Naive thymus-derived CD4-positive, alpha-beta T cell (primary cell): Measurements from ENCODE around the gene XXYLT1. TPM values are rescaled to one million over a fixed set of nuclear protein-coding genes. Genes with fewer than 3 reads are reported as not detected.
"Not testable (repeated sequence)": the region's sequence is repeated elsewhere in the genome, so short reads cannot be mapped to it uniquely, and the experiment has no call there.

Experiments
- ATAC-seq: fragments of 150-1000 bp; cut with Tn5 transposase; 2 replicates; pipeline ENCODE4 v1.10.0; 2021; ENCODE audit warnings: mild to moderate bottlenecking, moderate library complexity
- CTCF ChIA-PET: fragments of 350-600 bp; sonication (Branson Sonifier 250); formaldehyde crosslinking; loops from one replicate; lab custom pipeline; 2021; ENCODE audit warnings: antibody characterized with exemption; lab: Charles Lee
- POLR2A ChIA-PET: fragments of 350-600 bp; sonication (Branson Sonifier 250); formaldehyde crosslinking; loops from one replicate; lab custom pipeline; 2021; ENCODE audit warnings: antibody characterized with exemption, inconsistent platforms; lab: Charles Lee
- DNase-seq, 9 donors: peaks; one replicate each; pipeline versions ENCODE4 v3.0.0 to v3.0.0-alpha.2; 2020 to 2022; ENCODE audit warnings: mixed read lengths in 1 of 9
- H3K27ac ChIP-seq: one replicate; pipeline ENCODE4 v1.7.0; 2013; ENCODE audit warnings: mild to moderate bottlenecking, low read depth, low read length, moderate library complexity
- H3K27me3 ChIP-seq, 2 donors: one replicate each; pipeline ENCODE4 v1.7.0; 2013; ENCODE audit warnings: low read length in 2 of 2, mild to moderate bottlenecking in 2 of 2, moderate library complexity in 2 of 2; ENCODE audit not compliant: control insufficient read depth in 2 of 2, insufficient read depth in 2 of 2
- H3K36me3 ChIP-seq, 3 experiments: 1 replicate in 2 of 3; 2 replicates in 1 of 3; pipeline ENCODE4 v1.7.0; 2013; ENCODE audit warnings: low read length in 3 of 3, mild to moderate bottlenecking in 3 of 3, moderate library complexity in 1 of 3; ENCODE audit not compliant: insufficient read depth in 3 of 3, control insufficient read depth in 2 of 3
- H3K4me1 ChIP-seq, 2 donors: one replicate each; pipeline ENCODE4 v1.7.0; 2013; ENCODE audit warnings: low read length in 2 of 2, mild to moderate bottlenecking in 2 of 2, moderate library complexity in 1 of 2; ENCODE audit not compliant: control insufficient read depth in 2 of 2, insufficient read depth in 2 of 2
- H3K4me3 ChIP-seq: 2 replicates; pipeline ENCODE4 v1.7.0; 2013; ENCODE audit warnings: mild to moderate bottlenecking, low read length
- H3K9me3 ChIP-seq, 3 experiments: 1 replicate in 2 of 3; 2 replicates in 1 of 3; pipeline ENCODE4 v1.7.0; 2013; ENCODE audit warnings: low read length in 3 of 3; ENCODE audit not compliant: control insufficient read depth in 2 of 3
- H3K27ac Mint-ChIP-seq, 9 donors: one replicate each; pipeline ENCODE4 v1.8.0; 2020 to 2022; ENCODE audit warnings: mixed read lengths in 9 of 9, mild to moderate bottlenecking in 8 of 9, moderate library complexity in 5 of 9, inconsistent platforms in 2 of 9
- H3K27me3 Mint-ChIP-seq, 5 donors: one replicate each; pipeline ENCODE4 v1.8.0; 2021 to 2022; ENCODE audit warnings: mixed read lengths in 5 of 5, mild to moderate bottlenecking in 1 of 5
- H3K36me3 Mint-ChIP-seq, 5 donors: one replicate each; pipeline ENCODE4 v1.8.0; 2020 to 2022; ENCODE audit warnings: mixed read lengths in 5 of 5, mild to moderate bottlenecking in 3 of 5, inconsistent platforms in 1 of 5
- H3K4me1 Mint-ChIP-seq, 7 donors: one replicate each; pipeline ENCODE4 v1.8.0; 2020 to 2022; ENCODE audit warnings: mixed read lengths in 7 of 7, mild to moderate bottlenecking in 3 of 7, inconsistent platforms in 1 of 7
- H3K4me3 Mint-ChIP-seq, 10 donors: one replicate each; pipeline ENCODE4 v1.8.0; 2020 to 2022; ENCODE audit warnings: mild to moderate bottlenecking in 10 of 10, mixed read lengths in 10 of 10, moderate library complexity in 6 of 10, inconsistent platforms in 2 of 10
- H3K9me3 Mint-ChIP-seq, 11 donors: one replicate each; pipeline ENCODE4 v1.8.0; 2020 to 2022; ENCODE audit warnings: mixed read lengths in 11 of 11, mild to moderate bottlenecking in 4 of 11, inconsistent platforms in 1 of 11, moderate library complexity in 1 of 11
- intact Hi-C, 2 donors: fragments of 100-400 bp; cut with micrococcal nuclease; formaldehyde crosslinking; loops; one replicate each; pipeline ENCODE4 v1.15.1; 2023
- polyA plus RNA-seq, 2 donors: library from polyadenylated mRNA; unstranded; fragments of 300-500 nt; fragmentation: Illumina TruSeq; gene quantifications; one replicate each; pipeline ENCODE4 v1.2.3, GENCODE V29; 2021
- total RNA-seq, 6 experiments: library from RNA in 5 of 6; stranded (reverse) in 5 of 6; gene quantifications; 1 replicate in 5 of 6; 2 replicates in 1 of 6; pipeline ENCODE4 v1.2.3 and lab custom pipeline; 2021 to 2026

Gene XXYLT1
- total and polyA plus RNA-seq, 7 experiments from 2014 or later, result 4.1 to 11.7 (median 7.2) TPM

- peaks cover 0 to 18% (median 13%) of the 10 kb centered on the region in 11 donors for H3K9me3 Mint-ChIP-seq
Observed at GRCh38 chr3:195194559-195195206, 76.3 kb downstream of the XXYLT1 start.

GRCh38 chr3:195191580-195191979 is 79.4 kb downstream of the XXYLT1 start:
- Histone ChIP-seq H3K4me3 (no peak overlapping the region), H3K27ac (no peak overlapping the region), H3K36me3 (no peaks in the 10 kb centered on the region), H3K27me3 (no peaks in the 10 kb centered on the region), H3K4me1 (no peaks in the 10 kb centered on the region), H3K9me3 (peaks cover 0 to 5% (median 0%) of the 10 kb centered on the region in 3 experiments)
- no peak overlapping the region for H3K27ac Mint-ChIP-seq
- no peak for ATAC-seq
- no peak overlapping the region for H3K4me3 Mint-ChIP-seq
- H3K4me1 Mint-ChIP-seq, result peaks cover 7 to 15% (median 10%) of the 10 kb centered on the region in 7 donors
- peaks cover 0 to 6% (median 0%) of the 10 kb centered on the region in 5 donors for H3K27me3 Mint-ChIP-seq
- intact Hi-C loops, result no loop called here
- H3K9me3 Mint-ChIP-seq, result peaks cover 0 to 22% (median 14%) of the 10 kb centered on the region in 11 donors
- ChIA-PET CTCF (no interaction called here), POLR2A (no interaction called here)
- DNase-seq, result no peak
- H3K36me3 Mint-ChIP-seq, result peaks cover 0 to 19% (median 12%) of the 10 kb centered on the region in 5 donors

More at GRCh38 chr3:195194559-195195206, 76.3 kb downstream of the XXYLT1 start:
- POLR2A ChIA-PET, result no interaction called here
- intact Hi-C loops, result no loop called here
- H3K27me3 Mint-ChIP-seq, result peaks cover 0 to under 1% (median 0%) of the 10 kb centered on the region in 5 donors
- no peaks in the 10 kb centered on the region for H3K36me3 ChIP-seq
- no peak overlapping the region for H3K27ac ChIP-seq
- peak overlapping the region in 1 of 10 donors; percentile 23 for H3K4me3 Mint-ChIP-seq
- H3K36me3 Mint-ChIP-seq, result peaks cover 0 to 15% (median 10%) of the 10 kb centered on the region in 5 donors
- peaks cover 0 to 5% (median 0%) of the 10 kb centered on the region in 3 experiments for H3K9me3 ChIP-seq
- no peaks in the 10 kb centered on the region for H3K27me3 ChIP-seq
- no peak overlapping the region for H3K27ac Mint-ChIP-seq
- DNase-seq (no peak), ATAC-seq (no peak)
- no peaks in the 10 kb centered on the region for H3K4me1 ChIP-seq
- peaks cover 5 to 17% (median 8%) of the 10 kb centered on the region in 7 donors for H3K4me1 Mint-ChIP-seq
- CTCF ChIA-PET, result no interaction called here
- H3K4me3 ChIP-seq, result no peak overlapping the region

GRCh38 chr3:195189821-195190220 is 81.1 kb downstream of the XXYLT1 start:
- Mint-ChIP-seq H3K27ac (no peak overlapping the region), H3K4me1 (peaks cover 17 to 26% (median 20%) of the 10 kb centered on the region in 7 donors), H3K27me3 (peaks cover 0 to 6% (median 0%) of the 10 kb centered on the region in 5 donors), H3K36me3 (peaks cover 0 to 17% (median 17%) of the 10 kb centered on the region in 5 donors), H3K9me3 (peaks cover 0 to 22% (median 14%) of the 10 kb centered on the region in 11 donors), H3K4me3 (no peak overlapping the region)
- ChIA-PET POLR2A (no interaction called here), CTCF (no interaction called here)
- H3K9me3 ChIP-seq, result peaks cover 0 to 5% (median 0%) of the 10 kb centered on the region in 3 experiments
- intact Hi-C loops, result no loop called here
- no peaks in the 10 kb centered on the region for H3K36me3 ChIP-seq
- H3K4me1 ChIP-seq, result peaks cover 0 to 5% of the 10 kb centered on the region in 2 donors
- H3K27me3 ChIP-seq, result no peaks in the 10 kb centered on the region
- no peak overlapping the region for H3K4me3 ChIP-seq
- no peak overlapping the region for H3K27ac ChIP-seq
- DNase-seq (no peak), ATAC-seq (no peak)

GRCh38 chr3:195188426-195188927 is 82.5 kb downstream of the XXYLT1 start:
- intact Hi-C loops, result no loop called here
- Mint-ChIP-seq H3K4me3 (no peak overlapping the region), H3K9me3 (peaks cover 0 to 22% (median 14%) of the 10 kb centered on the region in 11 donors), H3K4me1 (peaks cover 11 to 23% (median 16%) of the 10 kb centered on the region in 7 donors), H3K27ac (no peak overlapping the region), H3K27me3 (peaks cover 0 to 6% (median 0%) of the 10 kb centered on the region in 5 donors), H3K36me3 (peaks cover 0 to 19% (median 17%) of the 10 kb centered on the region in 5 donors)
- Histone ChIP-seq H3K9me3 (peaks cover 0 to 5% (median 0%) of the 10 kb centered on the region in 3 experiments), H3K27ac (no peak overlapping the region), H3K27me3 (no peaks in the 10 kb centered on the region), H3K4me3 (no peak overlapping the region), H3K36me3 (no peaks in the 10 kb centered on the region), H3K4me1 (peaks cover 0 to 5% of the 10 kb centered on the region in 2 donors)
- DNase-seq, result no peak
- no peak for ATAC-seq
- ChIA-PET CTCF (interaction anchor here (0.5 kb wide), 1 partner anchor 586 kb away, joined by 3 read pairs; no protein-coding TSS in a partner anchor), POLR2A (no interaction called here)

GRCh38 chr3:195187609-195188425 is 83.1 kb downstream of the XXYLT1 start:
- Mint-ChIP-seq H3K27me3 (peaks cover 0 to 6% (median 0%) of the 10 kb centered on the region in 5 donors), H3K27ac (no peak overlapping the region), H3K4me3 (no peak overlapping the region), H3K4me1 (peaks cover 13 to 28% (median 19%) of the 10 kb centered on the region in 7 donors), H3K36me3 (peaks cover 0 to 19% (median 17%) of the 10 kb centered on the region in 5 donors), H3K9me3 (peaks cover 0 to 22% (median 14%) of the 10 kb centered on the region in 11 donors)
- H3K36me3 ChIP-seq, result no peaks in the 10 kb centered on the region
- peaks cover 0 to 5% of the 10 kb centered on the region in 2 donors for H3K4me1 ChIP-seq
- CTCF ChIA-PET, result interaction anchor here (0.5 kb wide), 1 partner anchor 586 kb away, joined by 3 read pairs; no protein-coding TSS in a partner anchor
- no peaks in the 10 kb centered on the region for H3K27me3 ChIP-seq
- H3K9me3 ChIP-seq, result peaks cover 0 to 5% (median 0%) of the 10 kb centered on the region in 3 experiments
- POLR2A ChIA-PET, result no interaction called here
- no peak for DNase-seq
- H3K4me3 ChIP-seq, result no peak overlapping the region
- no peak overlapping the region for H3K27ac ChIP-seq
- ATAC-seq, result no peak
- intact Hi-C loops, result no loop called here

- H3K36me3 ChIP-seq, H3K27me3 Mint-ChIP-seq, H3K27me3 ChIP-seq, H3K4me1 ChIP-seq, H3K4me3 Mint-ChIP-seq, intact Hi-C loops, POLR2A ChIA-PET, H3K9me3 ChIP-seq, ATAC-seq, DNase-seq, H3K27ac ChIP-seq, H3K4me3 ChIP-seq: not testable (repeated sequence)
- Mint-ChIP-seq H3K27ac (peak overlapping the region in 2 of 9 donors; percentile 29 to 38), H3K4me1 (peaks cover 19 to 39% (median 23%) of the 10 kb centered on the region in 7 donors), H3K36me3 (peaks cover 0 to 16% (median 15%) of the 10 kb centered on the region in 5 donors), H3K9me3 (peaks cover 0 to 16% (median 10%) of the 10 kb centered on the region in 11 donors)
- CTCF ChIA-PET, result interaction anchor here (0.7 kb wide), 1 partner anchor 464 kb away, joined by 3 read pairs; no protein-coding TSS in a partner anchor
Observed at GRCh38 chr3:195186710-195187047, 84.3 kb downstream of the XXYLT1 start.
